ENCODE data around the gene SNPH.
A peak's percentile ranks its signal among the peaks of the same experiment; 100 is the strongest.
"Not testable (repeated sequence)": the region's sequence is repeated elsewhere in the genome, so short reads cannot be mapped to it uniquely, and the experiment has no call there.

SNPH gene

GRCh38 chr20:1266167-1266973 is at the start of gene SNPH:
SNPH (plus strand) TSS chr20:1266294; CDS start chr20:1296240, 29,946 bp downstream.
- DNase-seq, result peak; percentile 43 to 92 (median 76)
- intact Hi-C loops (cut with DNase I), result no loop called here

DNA sequence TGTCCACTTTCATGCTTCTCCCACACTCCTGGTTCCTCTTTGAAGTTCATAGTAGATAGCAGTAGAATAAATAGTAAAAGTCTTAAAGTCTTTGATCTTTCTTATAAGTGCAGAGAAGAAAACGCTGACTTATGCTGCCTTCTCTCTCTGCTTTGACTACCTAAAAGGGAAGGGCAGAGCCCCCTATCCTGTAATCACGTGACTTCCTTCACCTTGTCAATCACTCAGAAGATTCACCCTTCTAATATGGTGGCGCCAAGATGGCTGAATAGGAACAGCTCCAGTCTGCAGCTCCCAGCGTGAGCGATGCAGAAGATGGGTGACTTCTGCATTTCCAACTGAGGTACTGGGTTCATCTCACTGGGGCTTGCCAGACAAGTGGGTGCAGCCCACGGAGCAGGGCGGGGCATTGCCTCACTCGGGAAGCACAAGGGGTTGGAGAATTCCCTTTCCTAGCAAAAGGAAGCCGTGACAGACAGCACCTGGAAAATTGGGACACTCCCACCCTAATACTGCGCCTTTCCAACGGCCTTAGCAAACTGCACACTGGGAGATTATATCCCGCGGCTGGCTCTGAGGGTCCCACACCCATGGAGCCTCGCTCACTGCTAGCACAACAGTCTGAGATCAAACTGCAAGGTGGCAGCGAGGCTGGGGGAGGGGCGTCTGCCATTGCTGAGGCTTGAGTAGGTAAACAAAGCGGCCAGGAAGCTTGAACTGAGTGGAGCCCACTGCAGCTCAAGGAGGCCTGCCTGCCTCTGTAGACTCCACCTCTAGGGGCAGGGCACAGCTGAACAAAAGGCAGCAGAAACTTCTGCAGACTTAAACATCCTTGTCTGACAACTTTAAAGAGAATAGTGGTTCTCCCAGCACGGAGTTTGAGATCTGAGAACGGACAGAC is 49.3 kb upstream of the SNPH start:
- DNase-seq, result peak; percentile 25 to 88 (median 67)
- intact Hi-C loops (cut with DNase I), result not testable (repeated sequence)

DNA sequence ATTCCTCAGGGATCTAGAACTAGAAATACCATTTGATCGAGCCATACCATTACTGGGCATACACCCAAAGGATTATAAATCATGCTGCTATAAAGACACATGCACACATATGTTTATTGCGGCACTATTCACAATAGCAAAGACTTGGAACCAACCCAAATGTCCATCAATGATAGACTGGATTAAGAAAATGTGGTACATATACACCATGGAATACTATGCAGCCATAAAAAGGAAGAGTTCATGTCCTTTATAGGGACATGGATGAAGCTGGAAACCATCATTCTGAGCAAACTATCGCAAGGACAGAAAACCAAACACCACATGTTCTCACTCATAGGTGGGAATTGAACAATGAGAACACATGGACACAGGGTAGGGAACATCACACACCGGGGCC is 43.3 kb upstream of the SNPH start:
- DNase-seq; intact Hi-C loops (cut with DNase I): not testable (repeated sequence)

DNA sequence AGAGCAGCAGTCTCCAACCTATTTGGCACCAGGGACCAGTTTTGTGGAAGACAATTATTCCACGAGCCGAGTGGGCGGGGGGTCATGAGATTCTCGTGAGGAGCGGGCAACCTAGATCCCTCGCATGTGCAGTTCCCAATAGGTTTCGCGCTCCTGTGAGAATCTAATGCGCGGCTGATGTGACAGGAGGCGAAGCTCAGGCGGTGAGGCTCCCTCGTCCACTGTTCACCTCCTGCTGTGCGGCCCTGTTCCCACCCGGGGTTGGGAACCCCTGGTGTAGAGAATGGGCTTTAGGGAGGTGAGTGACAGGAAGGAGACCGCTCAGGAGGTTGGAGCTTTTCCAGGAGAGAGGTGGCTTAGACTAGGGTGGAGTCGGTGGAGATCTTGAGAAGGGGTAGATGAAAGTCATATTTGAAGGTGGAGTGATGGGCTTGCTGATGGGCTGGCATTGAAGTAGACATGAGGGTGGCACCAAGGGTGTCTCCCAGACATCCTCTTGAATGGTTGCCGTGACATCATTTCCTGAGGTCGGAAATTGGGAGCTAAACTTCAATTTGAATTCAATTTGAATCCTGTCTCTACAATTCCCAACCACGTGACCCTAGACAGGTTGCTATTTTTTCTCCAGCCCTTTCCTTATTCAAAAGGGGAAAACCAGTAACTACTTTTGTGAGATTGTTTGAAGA is 41.7 kb upstream of the SNPH start:
- DNase-seq, result no peak
- intact Hi-C loops (cut with DNase I), result no loop called here

DNA sequence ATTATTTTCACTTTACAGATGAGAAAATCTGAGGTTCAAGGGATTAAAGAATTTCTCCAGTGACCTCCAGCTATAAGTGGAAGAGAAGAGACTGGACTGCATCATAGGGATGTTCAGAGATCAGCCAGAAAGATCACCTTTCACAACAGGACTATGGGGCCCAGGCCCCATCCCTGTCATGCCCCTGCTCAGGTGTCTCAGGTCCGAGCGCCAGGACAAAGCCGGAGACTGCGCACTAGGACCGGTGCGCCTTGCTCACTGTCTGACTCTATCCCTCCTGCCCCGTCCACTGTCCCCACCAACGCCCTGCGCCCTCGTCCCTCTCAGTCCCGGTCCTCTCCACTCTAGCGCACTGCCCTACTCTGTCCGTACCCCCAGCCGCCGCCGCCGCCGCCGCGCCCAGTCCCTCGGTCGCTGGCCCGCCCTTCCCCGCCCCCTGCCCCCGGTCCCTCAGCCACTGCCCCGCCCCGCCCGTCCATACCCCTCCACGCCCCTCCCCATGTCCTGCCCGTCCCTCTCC is 40.8 kb upstream of the SNPH start:
- intact Hi-C loops (cut with DNase I), result no loop called here
- peak in 1 of 42 donors; percentile 19 for DNase-seq

GRCh38 chr20:1225783-1226654 is 40.1 kb upstream of the SNPH start, which contains the start of gene RAD21L1:
RAD21L1 (plus strand) TSS chr20:1226044; CDS start chr20:1228454, 2,410 bp downstream.
- intact Hi-C loops (cut with DNase I), result no loop called here
- peak; percentile 40 to 94 (median 80) for DNase-seq

DNA sequence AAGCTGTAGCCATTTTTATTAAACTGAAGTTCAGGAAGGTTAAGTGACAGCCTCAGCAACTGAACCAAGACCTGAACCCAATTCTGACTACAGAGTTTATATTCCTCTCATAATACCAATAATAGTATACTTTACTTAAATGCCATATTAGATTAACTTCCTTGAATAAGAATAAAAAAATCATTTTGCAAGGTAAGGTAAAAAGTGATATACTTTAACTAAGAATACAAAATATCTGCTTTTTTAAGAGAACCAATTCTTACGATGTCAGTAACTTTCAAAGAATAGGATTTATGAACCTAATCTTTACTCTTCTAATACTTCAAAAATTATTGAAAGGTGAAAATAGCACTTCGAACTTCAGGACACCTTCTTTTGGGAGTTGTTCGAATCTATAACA is 36.6 kb upstream of the SNPH start:
- intact Hi-C loops (cut with DNase I), result no loop called here

DNA sequence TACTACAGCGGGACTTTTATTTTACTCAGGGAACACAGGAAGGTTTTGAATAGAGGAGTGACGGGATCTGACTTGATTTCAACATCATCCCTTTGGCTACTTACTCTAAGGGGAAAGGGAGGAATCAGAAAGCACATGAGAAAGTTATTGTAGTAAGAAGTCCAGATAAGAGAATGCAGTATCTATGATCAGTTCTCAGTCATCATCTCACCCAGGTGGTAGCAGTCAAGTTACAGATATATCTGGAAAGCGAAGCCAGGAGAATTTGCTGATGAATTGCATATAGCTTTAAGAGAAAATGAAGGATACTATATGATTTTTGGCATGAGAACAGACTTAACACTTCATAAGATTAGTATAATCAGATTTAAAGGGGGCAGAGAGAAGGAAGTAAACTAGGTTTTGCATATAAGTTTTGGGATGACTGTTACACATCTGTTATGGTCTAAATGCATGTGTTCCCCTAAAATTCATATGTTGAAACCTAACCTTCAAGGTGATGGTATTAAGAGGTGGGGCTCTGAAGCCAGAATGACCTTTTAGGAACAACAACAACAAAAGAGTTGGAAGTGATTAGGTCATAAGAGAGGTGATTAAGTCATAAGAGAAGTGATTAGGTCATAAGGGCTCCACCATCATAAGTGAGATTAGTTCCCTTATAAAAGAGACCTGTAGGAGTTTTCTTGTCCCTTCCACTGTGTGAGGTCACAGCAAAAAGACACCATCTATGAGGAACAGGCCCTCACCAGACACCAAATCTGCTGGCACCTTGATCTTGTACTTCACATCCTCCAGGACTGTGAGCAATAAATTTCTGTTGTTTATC is 33.6 kb upstream of the SNPH start:
- DNase-seq, result no peak
- intact Hi-C loops (cut with DNase I), result no loop called here

More for the DNA sequence above, 36.6 kb upstream of the SNPH start:
- no peak for DNase-seq

- intact Hi-C loops (cut with DNase I), result no loop called here
- DNase-seq, result peak in 1 of 42 donors; percentile 3
Observed at GRCh38 chr20:1240549-1240948, 25.5 kb upstream of the SNPH start.

GRCh38 chr20:1241456-1241855 is 24.6 kb upstream of the SNPH start:
- DNase-seq, result no peak
- intact Hi-C loops (cut with DNase I), result no loop called here

DNA sequence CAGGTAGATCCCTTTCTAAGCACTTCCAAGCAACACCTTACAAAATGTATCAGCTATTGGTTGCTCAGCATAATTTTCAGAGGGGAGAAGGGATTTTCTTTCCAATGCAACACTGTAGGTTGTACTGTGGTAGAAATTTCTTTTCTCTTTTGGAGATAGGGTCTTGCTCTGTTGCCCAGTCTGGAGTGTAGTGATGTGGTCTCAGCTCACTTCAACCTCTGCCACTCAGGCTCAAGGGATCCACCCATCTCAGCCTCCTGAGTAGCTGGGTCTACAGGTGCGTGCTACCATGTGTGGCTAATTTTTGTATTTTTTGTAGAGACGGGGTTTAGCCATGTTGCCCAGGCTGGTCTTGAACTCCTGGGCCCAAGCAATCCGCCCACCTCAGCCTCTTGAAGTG is 24.0 kb upstream of the SNPH start:
- intact Hi-C loops (cut with DNase I), result no loop called here

GRCh38 chr20:1242530-1242929 is 23.6 kb upstream of the SNPH start:
- intact Hi-C loops (cut with DNase I), result no loop called here
- DNase-seq, result no peak

More for the DNA sequence above, 24.0 kb upstream of the SNPH start:
- no peak for DNase-seq

GRCh38 chr20:1245578-1245977 is 20.5 kb upstream of the SNPH start:
- no peak for DNase-seq
- intact Hi-C loops (cut with DNase I), result no loop called here

DNA sequence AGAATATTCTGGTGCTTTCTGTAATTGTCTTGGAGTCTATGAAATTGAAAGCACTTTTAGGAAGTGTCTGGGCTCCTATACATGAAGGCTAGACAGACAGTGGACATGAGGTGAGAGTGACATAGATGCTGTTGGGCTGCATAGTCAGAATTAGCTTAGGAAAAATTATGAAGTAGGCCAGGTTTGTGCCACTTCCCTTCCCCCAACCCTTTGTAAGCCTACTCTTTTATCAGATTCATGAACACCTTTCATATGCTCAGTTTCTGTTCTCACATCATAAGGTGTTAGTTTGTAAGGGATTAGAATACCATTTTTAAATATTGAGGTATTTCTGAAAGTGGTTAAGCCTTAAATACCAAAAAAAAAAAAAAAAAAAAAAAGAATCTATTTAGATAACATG is 18.4 kb upstream of the SNPH start:
- no peak for DNase-seq
- intact Hi-C loops (cut with DNase I), result no loop called here

DNA sequence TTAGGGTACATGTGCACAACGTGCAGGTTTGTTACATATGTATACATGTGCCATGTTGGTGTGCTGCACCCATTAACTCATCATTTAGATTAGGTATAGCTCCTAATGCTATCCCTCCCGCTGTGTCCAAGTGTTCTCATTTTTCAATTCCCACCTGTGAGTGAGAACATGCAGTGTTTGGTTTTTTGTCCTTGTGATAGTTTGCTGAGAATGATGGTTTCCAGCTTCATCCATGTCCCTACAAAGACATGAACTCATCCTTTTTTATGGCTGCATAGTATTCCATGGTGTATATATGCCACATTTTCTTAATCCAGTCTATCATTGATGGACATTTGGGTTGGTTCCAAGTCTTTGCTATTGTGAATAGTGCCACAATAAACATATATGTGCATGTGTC is 15.8 kb upstream of the SNPH start:
- DNase-seq; intact Hi-C loops (cut with DNase I): not testable (repeated sequence)

- intact Hi-C loops (cut with DNase I), result no loop called here
Observed at GRCh38 chr20:1252416-1252815, 13.7 kb upstream of the SNPH start.

GRCh38 chr20:1254254-1254653 is 11.8 kb upstream of the SNPH start:
- intact Hi-C loops (cut with DNase I), result no loop called here
- no peak for DNase-seq

More at GRCh38 chr20:1252416-1252815, 13.7 kb upstream of the SNPH start:
- no peak for DNase-seq
